ENCODE measurements around the gene MOV10L1.

MOV10L1 gene

GRCh38 chr22:50206599-50206998 lies 116.8 kb downstream of the MOV10L1 start:
- Histone ChIP-seq H3K9me3 (ENCODE audit: control insufficient read depth, insufficient read depth, low read depth, low read length) (no peaks in the 10 kb centered on the region), H3K9ac (ENCODE audit: low read length) (no peak overlapping the region), H3K4me3 (ENCODE audit: low read depth, low read length) (no peak overlapping the region), H3K4me1 (ENCODE audit: control insufficient read depth, insufficient read depth, low read length) (peaks cover 5% of the 10 kb centered on the region; the same call in 1 of the 2 replicates), H3K36me3 (ENCODE audit: control insufficient read depth, insufficient read depth, low read length) (peaks cover 47% of the 10 kb centered on the region), H3K27me3 (ENCODE audit: control insufficient read depth, insufficient read depth, low read length) (no peaks in the 10 kb centered on the region), H3K27ac (ENCODE audit: low read depth, low read length) (no peak overlapping the region)

DNA sequence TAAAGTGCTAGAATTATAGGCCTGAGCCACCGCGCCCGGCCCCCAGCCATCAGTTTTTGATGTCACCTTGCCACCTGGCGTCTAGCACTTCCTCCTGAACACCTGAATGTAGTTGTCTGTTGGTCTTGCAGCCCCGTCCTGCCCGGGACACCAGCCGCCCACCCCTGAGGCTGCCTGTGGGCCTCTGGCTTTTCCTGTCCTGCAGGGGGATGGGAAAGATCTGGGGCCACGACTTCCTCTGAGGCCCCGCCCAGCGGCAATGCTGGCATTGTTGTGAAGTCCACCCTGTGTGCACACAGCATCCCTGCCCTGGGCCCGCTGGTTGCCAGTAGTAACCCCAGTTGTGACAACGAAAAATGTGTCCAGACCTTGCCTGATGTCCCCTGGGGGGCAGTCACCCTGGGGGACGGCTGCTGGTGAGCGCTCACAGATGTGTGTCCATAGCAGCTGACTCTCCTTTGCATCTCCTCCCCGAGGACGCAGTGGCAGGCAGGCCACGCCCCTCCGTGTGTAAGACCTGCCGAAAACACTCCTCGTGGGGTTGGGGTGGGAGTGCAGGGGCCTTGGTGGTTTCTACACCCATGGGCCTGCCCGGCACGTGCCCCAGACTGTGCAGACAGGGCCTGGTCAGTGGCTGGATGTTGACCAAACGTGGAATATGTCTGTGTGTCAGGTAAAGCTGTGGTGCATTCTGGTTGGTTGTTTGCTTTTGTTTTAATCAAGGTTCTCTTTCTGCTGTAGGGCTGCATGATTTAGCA lies 117.8 kb downstream of the MOV10L1 start:
- Histone ChIP-seq H3K4me1 (ENCODE audit: control insufficient read depth, insufficient read depth, low read length) (0 out of 2 replicates have a peak, but pooled peaks cover 5% of the 10 kb centered on the region), H3K9me3 (ENCODE audit: control insufficient read depth, insufficient read depth, low read depth, low read length) (no peaks in the 10 kb centered on the region), H3K9ac (ENCODE audit: low read length) (no peak overlapping the region), H3K27me3 (ENCODE audit: control insufficient read depth, insufficient read depth, low read length) (no peaks in the 10 kb centered on the region), H3K4me3 (ENCODE audit: low read depth, low read length) (no peak overlapping the region), H3K27ac (ENCODE audit: low read depth, low read length) (no peak overlapping the region), H3K36me3 (ENCODE audit: control insufficient read depth, insufficient read depth, low read length) (peaks cover 55% of the 10 kb centered on the region)

GRCh38 chr22:50208430-50208938 lies 118.7 kb downstream of the MOV10L1 start:
- Histone ChIP-seq H3K4me1 (ENCODE audit: control insufficient read depth, insufficient read depth, low read length) (0 out of 2 replicates have a peak, but pooled peaks cover 5% of the 10 kb centered on the region), H3K27ac (ENCODE audit: low read depth, low read length) (no peak overlapping the region)

GRCh38 chr22:50208939-50209892 lies 119.4 kb downstream of the MOV10L1 start:
- no peaks in the 10 kb centered on the region for H3K27me3 ChIP-seq (ENCODE audit: control insufficient read depth, insufficient read depth, low read length)
- H3K27ac ChIP-seq (ENCODE audit: low read depth, low read length), result no peak overlapping the region
- 0 out of 2 replicates have a peak, but pooled peaks cover 5% of the 10 kb centered on the region for H3K4me1 ChIP-seq (ENCODE audit: control insufficient read depth, insufficient read depth, low read length)
- no peaks in the 10 kb centered on the region for H3K9me3 ChIP-seq (ENCODE audit: control insufficient read depth, insufficient read depth, low read depth, low read length)
- no peak overlapping the region for H3K4me3 ChIP-seq (ENCODE audit: low read depth, low read length)
- peaks cover 57% of the 10 kb centered on the region for H3K36me3 ChIP-seq (ENCODE audit: control insufficient read depth, insufficient read depth, low read length)
- H3K9ac ChIP-seq (ENCODE audit: low read length), result no peak overlapping the region

More at GRCh38 chr22:50208430-50208938, 118.7 kb downstream of the MOV10L1 start:
- Histone ChIP-seq H3K4me3 (ENCODE audit: low read depth, low read length) (no peak overlapping the region), H3K36me3 (ENCODE audit: control insufficient read depth, insufficient read depth, low read length) (peaks cover 58% of the 10 kb centered on the region), H3K27me3 (ENCODE audit: control insufficient read depth, insufficient read depth, low read length) (no peaks in the 10 kb centered on the region), H3K9me3 (ENCODE audit: control insufficient read depth, insufficient read depth, low read depth, low read length) (no peaks in the 10 kb centered on the region), H3K9ac (ENCODE audit: low read length) (no peak overlapping the region)

DNA sequence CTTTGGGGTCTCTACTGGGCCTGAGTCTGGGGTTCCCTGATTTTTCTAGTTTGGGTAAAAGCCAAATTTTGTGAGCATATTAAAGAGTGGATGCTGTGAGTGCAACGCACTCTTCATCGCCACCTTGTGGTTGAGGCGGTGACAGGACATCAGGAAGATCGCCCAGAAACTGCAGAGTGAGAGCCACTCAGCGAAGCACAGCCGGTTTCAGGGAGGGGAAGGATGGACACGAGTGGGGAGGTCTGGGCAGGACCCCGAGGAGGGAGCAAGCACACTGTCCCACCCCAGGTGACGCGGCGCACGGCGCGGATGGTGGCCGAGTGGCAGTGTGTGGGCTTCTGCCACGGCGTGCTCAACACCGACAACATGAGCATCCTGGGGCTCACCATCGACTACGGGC lies 120.1 kb downstream of the MOV10L1 start:
- Histone ChIP-seq H3K36me3 (ENCODE audit: control insufficient read depth, insufficient read depth, low read length) (peaks cover 60% of the 10 kb centered on the region), H3K9me3 (ENCODE audit: control insufficient read depth, insufficient read depth, low read depth, low read length) (no peaks in the 10 kb centered on the region), H3K4me1 (ENCODE audit: control insufficient read depth, insufficient read depth, low read length) (0 out of 2 replicates have a peak, but pooled peaks cover 5% of the 10 kb centered on the region), H3K27ac (ENCODE audit: low read depth, low read length) (no peak overlapping the region), H3K9ac (ENCODE audit: low read length) (no peak overlapping the region), H3K27me3 (ENCODE audit: control insufficient read depth, insufficient read depth, low read length) (no peaks in the 10 kb centered on the region), H3K4me3 (ENCODE audit: low read depth, low read length) (no peak overlapping the region)

- no peaks in the 10 kb centered on the region for H3K9me3 ChIP-seq (ENCODE audit: control insufficient read depth, insufficient read depth, low read depth, low read length)
- no peak overlapping the region for H3K9ac ChIP-seq (ENCODE audit: low read length)
- H3K27me3 ChIP-seq (ENCODE audit: control insufficient read depth, insufficient read depth, low read length), result no peaks in the 10 kb centered on the region
- H3K4me1 ChIP-seq (ENCODE audit: control insufficient read depth, insufficient read depth, low read length), result 0 out of 2 replicates have a peak, but pooled peaks cover 5% of the 10 kb centered on the region
- no peak overlapping the region for H3K4me3 ChIP-seq (ENCODE audit: low read depth, low read length)
- H3K27ac ChIP-seq (ENCODE audit: low read depth, low read length), result no peak overlapping the region
- peaks cover 65% of the 10 kb centered on the region for H3K36me3 ChIP-seq (ENCODE audit: control insufficient read depth, insufficient read depth, low read length)
Observed at GRCh38 chr22:50210378-50211139, 120.8 kb downstream of the MOV10L1 start.

- no peaks in the 10 kb centered on the region for H3K27me3 ChIP-seq (ENCODE audit: control insufficient read depth, insufficient read depth, low read length)
- H3K27ac ChIP-seq (ENCODE audit: low read depth, low read length), result no peak overlapping the region
- no peaks in the 10 kb centered on the region for H3K9me3 ChIP-seq (ENCODE audit: control insufficient read depth, insufficient read depth, low read depth, low read length)
- H3K9ac ChIP-seq (ENCODE audit: low read length), result no peak overlapping the region
- peaks cover 71% of the 10 kb centered on the region for H3K36me3 ChIP-seq (ENCODE audit: control insufficient read depth, insufficient read depth, low read length)
- 0 out of 2 replicates have a peak, but pooled peaks cover 3% of the 10 kb centered on the region for H3K4me1 ChIP-seq (ENCODE audit: control insufficient read depth, insufficient read depth, low read length)
- H3K4me3 ChIP-seq (ENCODE audit: low read depth, low read length), result no peak overlapping the region
Observed at GRCh38 chr22:50211147-50211546, 121.3 kb downstream of the MOV10L1 start.

All from HUES6 (cell line).